GM06990 (cell line): ENCODE results near the gene CMKLR1.

ENCODE experiments used
- DNase-seq: peaks from one replicate; pipeline ENCODE4 v3.0.0-alpha.2; 2011; ENCODE audit not compliant: insufficient read length; ENCODE audit errors: extremely low read depth
- H3K27me3 ChIP-seq: replicated peaks from 2 replicates; pipeline ENCODE4 v1.6.0; 2011; ENCODE audit warnings: low read length; ENCODE audit not compliant: control insufficient read depth, insufficient read depth
- H3K36me3 ChIP-seq: 2 replicates; pipeline ENCODE4 v1.5.1; 2011; ENCODE audit warnings: low read length; ENCODE audit not compliant: control insufficient read depth, insufficient read depth
- H3K4me3 ChIP-seq: replicated peaks from 2 replicates; pipeline ENCODE4 v1.5.1; 2011; ENCODE audit warnings: low read depth, mild to moderate bottlenecking, control low read depth, low read length
- CTCF ChIP-seq: IDR thresholded peaks from 2 replicates; pipeline ENCODE4 v1.5.1; 2011; ENCODE audit warnings: low read length, control low read depth, mild to moderate bottlenecking, inconsistent platforms; ENCODE audit not compliant: insufficient read depth, poor library complexity, severe bottlenecking

Gene CMKLR1

GRCh38 chr12:108307006-108307405 is 32.1 kb downstream of the CMKLR1 start:
- DNase-seq: no peak
- H3K4me3 ChIP-seq: no peak overlapping the region
- no peak for TF ChIP-seq CTCF
- no peaks in the 10 kb centered on the region for H3K36me3 ChIP-seq
- no peaks in the 10 kb centered on the region for H3K27me3 ChIP-seq

- DNase-seq: no peak
- Histone ChIP-seq H3K27me3 (no peaks in the 10 kb centered on the region), H3K36me3 (no peaks in the 10 kb centered on the region), H3K4me3 (no peak overlapping the region)
- TF ChIP-seq CTCF: no peak
Observed at GRCh38 chr12:108306506-108306905, 32.6 kb downstream of the CMKLR1 start.

GRCh38 chr12:108305991-108306501 is 33.1 kb downstream of the CMKLR1 start:
- no peak for TF ChIP-seq CTCF
- Histone ChIP-seq H3K4me3 (no peak overlapping the region), H3K36me3 (no peaks in the 10 kb centered on the region), H3K27me3 (no peaks in the 10 kb centered on the region)
- no peak for DNase-seq

GRCh38 chr12:108305520-108305919 is 33.6 kb downstream of the CMKLR1 start:
- no peak for TF ChIP-seq CTCF
- no peaks in the 10 kb centered on the region for H3K27me3 ChIP-seq
- H3K36me3 ChIP-seq: no peaks in the 10 kb centered on the region
- no peak for DNase-seq
- no peak overlapping the region for H3K4me3 ChIP-seq

- no peaks in the 10 kb centered on the region for H3K27me3 ChIP-seq
- no peak for TF ChIP-seq CTCF
Observed at GRCh38 chr12:108304633-108305032, 34.5 kb downstream of the CMKLR1 start.

GRCh38 chr12:108303703-108304102 is 35.4 kb downstream of the CMKLR1 start:
- Histone ChIP-seq H3K4me3 (no peak overlapping the region), H3K27me3 (no peaks in the 10 kb centered on the region), H3K36me3 (no peaks in the 10 kb centered on the region)
- TF ChIP-seq CTCF: no peak
- no peak for DNase-seq

More at GRCh38 chr12:108304633-108305032, 34.5 kb downstream of the CMKLR1 start:
- no peak for DNase-seq
- Histone ChIP-seq H3K36me3 (no peaks in the 10 kb centered on the region), H3K4me3 (no peak overlapping the region)
